Central memory CD8-positive, alpha-beta T cell (primary cell): ENCODE results near the gene AP3B1.

ENCODE experiments used
- ATAC-seq: fragments of 150-1000 bp; cut with Tn5 transposase; replicated peaks from 2 replicates; pipeline ENCODE4 v1.10.0; 2022; ENCODE audit warnings: mild to moderate bottlenecking, moderate FRiP score, moderate number of reproducible peaks; ENCODE audit not compliant: poor library complexity, severe bottlenecking; ENCODE audit errors: extremely low read depth
- DNase-seq, 2 donors: peaks; one replicate each; pipeline ENCODE4 v3.0.0; 2021; ENCODE audit warnings: low spot score in 2 of 2
- H3K27ac Mint-ChIP-seq: one replicate; pipeline ENCODE4 v1.8.0; 2022; ENCODE audit warnings: low read depth, mild to moderate bottlenecking, moderate library complexity, mixed read lengths
- H3K27me3 Mint-ChIP-seq: one replicate; pipeline ENCODE4 v1.8.0; 2022; ENCODE audit warnings: mixed read lengths
- H3K36me3 Mint-ChIP-seq: one replicate; pipeline ENCODE4 v1.8.0; 2022; ENCODE audit warnings: mild to moderate bottlenecking, moderate library complexity, mixed read lengths; ENCODE audit not compliant: insufficient read depth
- H3K4me1 Mint-ChIP-seq: one replicate; pipeline ENCODE4 v1.8.0; 2022; ENCODE audit warnings: mixed read lengths
- H3K4me3 Mint-ChIP-seq: one replicate; pipeline ENCODE4 v1.8.0; 2022; ENCODE audit warnings: mild to moderate bottlenecking, moderate library complexity, mixed read lengths
- H3K9me3 Mint-ChIP-seq: one replicate; pipeline ENCODE4 v1.8.0; 2022; ENCODE audit warnings: mixed read lengths

AP3B1 gene

DNA sequence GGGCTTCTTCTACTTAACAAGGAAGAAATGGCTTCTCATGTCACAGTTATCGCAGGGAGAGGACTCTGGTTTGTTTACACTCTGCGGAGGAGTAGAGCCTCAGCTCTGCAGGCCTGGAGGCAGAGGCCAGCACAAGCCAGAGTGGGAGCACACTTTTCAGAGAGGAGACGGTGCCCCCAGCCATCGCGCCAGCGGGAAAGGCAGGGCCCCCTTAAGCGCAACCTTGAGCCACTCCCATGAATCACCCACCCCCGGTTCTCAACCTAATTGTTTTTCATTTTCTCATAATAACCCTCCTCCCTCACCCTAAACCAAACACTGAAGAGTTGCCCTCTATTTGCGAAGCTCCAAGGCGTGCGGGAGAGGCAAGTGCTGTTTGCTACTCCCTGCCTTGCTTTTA, 309.9 kb downstream of the AP3B1 start:
- no peak for DNase-seq
- Mint-ChIP-seq H3K4me3 (no peak overlapping the region), H3K27ac (no peak overlapping the region)

DNA sequence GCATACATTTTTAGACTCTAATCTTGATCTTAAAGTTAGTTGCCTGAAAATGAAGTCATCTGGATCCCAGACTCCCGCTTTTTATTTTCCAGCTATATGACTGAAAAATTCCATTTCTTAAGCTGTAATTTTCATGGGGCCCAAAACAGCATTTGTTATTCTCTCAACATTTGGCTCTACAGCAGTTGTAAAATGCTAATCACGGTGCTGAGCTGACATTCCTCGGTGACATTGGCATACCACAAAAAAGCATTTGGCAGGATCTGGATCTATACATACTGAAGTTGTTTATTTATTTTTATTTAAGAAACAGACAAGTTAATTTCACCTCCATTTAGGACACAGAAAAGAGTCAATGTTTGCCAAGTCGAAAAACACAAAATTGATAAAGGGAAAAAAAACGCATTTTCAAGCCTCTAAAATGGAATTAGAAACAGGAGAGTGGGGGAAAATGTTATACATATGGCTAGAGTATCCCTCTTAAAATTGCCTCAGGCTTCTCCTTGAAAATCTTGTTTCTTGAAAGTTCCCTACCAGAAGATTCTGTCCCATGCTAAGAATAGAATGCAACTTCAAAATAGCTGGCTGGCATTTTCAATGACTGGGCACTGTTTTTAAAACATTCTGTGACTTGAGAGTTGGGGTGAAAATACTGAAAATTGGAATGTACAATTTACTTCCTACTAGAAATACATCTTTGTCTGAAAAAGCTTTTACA, 310.9 kb downstream of the AP3B1 start:
- H3K27me3 Mint-ChIP-seq, result peaks cover 20% of the 10 kb centered on the region
- H3K9me3 Mint-ChIP-seq, result no peaks in the 10 kb centered on the region
- no peaks in the 10 kb centered on the region for H3K4me1 Mint-ChIP-seq
- no peak overlapping the region for H3K4me3 Mint-ChIP-seq
- ATAC-seq, result no peak
- no peak for DNase-seq
- peaks cover 6% of the 10 kb centered on the region for H3K36me3 Mint-ChIP-seq
- H3K27ac Mint-ChIP-seq, result no peak overlapping the region

More for the DNA sequence above, 309.9 kb downstream of the AP3B1 start:
- peaks cover 8% of the 10 kb centered on the region for H3K36me3 Mint-ChIP-seq
- peaks cover 11% of the 10 kb centered on the region for H3K27me3 Mint-ChIP-seq
- no peak for ATAC-seq
- H3K4me1 Mint-ChIP-seq, result no peaks in the 10 kb centered on the region
- no peaks in the 10 kb centered on the region for H3K9me3 Mint-ChIP-seq

DNA sequence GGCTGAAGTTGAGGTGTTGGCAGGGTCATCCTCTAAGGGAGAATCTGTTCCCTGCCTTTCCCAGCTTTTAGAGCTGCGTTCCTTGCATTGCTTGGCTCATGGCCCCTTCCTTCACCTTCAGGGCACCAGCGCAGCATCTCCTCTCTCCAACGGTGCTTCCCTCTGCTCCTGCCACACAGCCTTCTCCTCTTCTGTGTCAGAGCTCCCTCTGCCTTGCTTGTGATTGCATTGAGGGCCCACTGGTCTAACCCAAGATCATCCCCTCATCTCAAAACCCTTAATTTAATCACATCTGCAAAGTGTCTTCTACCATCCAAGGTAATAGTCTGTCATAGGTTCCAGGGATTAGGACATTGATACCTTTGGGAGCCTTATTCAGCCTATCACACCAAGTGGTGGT, 312.7 kb downstream of the AP3B1 start:
- Mint-ChIP-seq H3K4me1 (no peaks in the 10 kb centered on the region), H3K9me3 (no peaks in the 10 kb centered on the region), H3K36me3 (peaks cover 6% of the 10 kb centered on the region), H3K4me3 (no peak overlapping the region), H3K27ac (no peak overlapping the region), H3K27me3 (peaks cover 39% of the 10 kb centered on the region)
- no peak for ATAC-seq
- DNase-seq, result no peak

DNA sequence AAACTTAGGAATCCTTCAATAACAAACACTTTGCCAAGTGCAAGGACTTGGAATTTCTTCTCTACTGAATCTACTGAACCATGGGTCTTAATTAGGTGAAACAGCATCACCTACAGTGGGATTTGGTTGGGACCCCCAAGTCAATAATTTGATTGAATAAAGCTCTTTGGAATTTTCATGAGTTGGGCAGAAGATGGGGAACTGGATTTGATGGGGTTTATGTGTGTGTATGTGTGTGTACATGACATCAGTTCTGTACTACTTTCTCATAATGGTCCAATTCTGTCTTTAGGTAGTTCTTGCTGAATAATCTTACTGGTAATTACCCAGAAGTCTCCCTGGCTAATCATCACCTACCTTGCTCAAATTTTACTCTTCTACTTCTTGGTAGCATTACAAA, 319.9 kb downstream of the AP3B1 start:
- ATAC-seq (no peak), DNase-seq (no peak)
- peaks cover 95% of the 10 kb centered on the region for H3K27me3 Mint-ChIP-seq
- no peaks in the 10 kb centered on the region for H3K9me3 Mint-ChIP-seq
- H3K4me1 Mint-ChIP-seq, result peaks cover 12% of the 10 kb centered on the region
- peaks cover 3% of the 10 kb centered on the region for H3K36me3 Mint-ChIP-seq
- no peak overlapping the region for H3K4me3 Mint-ChIP-seq
- H3K27ac Mint-ChIP-seq, result no peak overlapping the region

DNA sequence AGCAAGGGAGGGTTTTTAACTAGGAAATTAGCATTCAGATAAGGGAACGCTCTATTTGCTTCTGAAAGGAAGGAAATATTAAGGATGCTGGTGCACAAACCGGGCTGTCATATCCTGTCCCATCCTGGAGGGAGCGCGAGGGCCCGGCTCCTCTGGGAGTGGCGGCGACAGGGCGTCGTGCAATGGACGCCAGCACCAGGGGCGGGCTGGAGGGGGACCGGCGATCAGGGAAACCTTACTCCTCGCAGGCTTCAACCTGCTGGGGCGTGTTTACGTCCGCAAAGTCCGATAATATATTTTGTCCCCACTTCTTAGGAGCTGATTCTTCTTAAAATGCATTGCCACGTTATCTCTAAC, 321.3 kb downstream of the AP3B1 start:
- ATAC-seq, result no peak
- H3K4me1 Mint-ChIP-seq, result peaks cover 12% of the 10 kb centered on the region
- H3K4me3 Mint-ChIP-seq, result peak overlapping the region; percentile 62

DNA sequence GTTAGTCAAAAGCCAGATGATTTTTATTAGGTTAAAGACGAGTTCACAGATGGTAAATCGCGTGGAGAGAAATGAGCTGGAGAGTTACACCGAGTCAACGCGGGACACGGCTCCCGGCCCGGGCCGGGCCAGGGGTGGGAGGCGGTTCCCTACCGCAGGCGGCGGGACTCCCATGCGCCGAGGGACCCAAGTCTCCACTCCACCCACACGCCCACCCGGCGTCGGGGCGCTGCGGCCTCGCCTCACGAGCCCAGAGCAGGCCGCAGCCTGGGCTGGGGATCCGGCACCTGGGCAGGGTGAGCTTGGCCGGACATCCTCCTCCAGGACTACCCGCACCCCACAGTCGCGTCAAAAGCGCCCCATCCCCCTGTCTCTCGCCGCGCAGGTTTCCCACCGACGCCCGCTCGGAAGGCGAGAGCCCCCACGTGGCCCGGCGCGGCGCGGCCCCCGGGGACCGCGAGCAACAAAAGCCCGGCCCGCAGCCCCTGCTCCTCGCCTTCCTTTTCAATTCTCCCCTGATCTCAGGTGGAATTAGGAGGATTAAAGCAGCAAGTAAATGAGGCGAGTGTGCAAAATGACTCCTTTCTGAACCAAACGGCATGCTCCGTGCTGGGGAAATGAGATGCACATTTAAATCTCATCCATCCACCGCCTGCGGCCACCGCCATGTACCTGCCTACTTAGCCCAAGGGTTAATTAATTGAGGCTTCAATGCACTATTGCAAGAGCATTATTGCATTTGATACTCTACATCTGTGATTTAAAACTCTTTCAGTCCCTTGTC, 321.8 kb downstream of the AP3B1 start:
- no peak for DNase-seq
- H3K4me3 Mint-ChIP-seq, result peak overlapping the region; percentile 62
- ATAC-seq, result no peak
- H3K4me1 Mint-ChIP-seq, result peaks cover 12% of the 10 kb centered on the region
- H3K36me3 Mint-ChIP-seq, result peaks cover 3% of the 10 kb centered on the region
- H3K27ac Mint-ChIP-seq, result no peak overlapping the region
- peaks cover 95% of the 10 kb centered on the region for H3K27me3 Mint-ChIP-seq
- H3K9me3 Mint-ChIP-seq, result no peaks in the 10 kb centered on the region

More for the DNA sequence above, 321.3 kb downstream of the AP3B1 start:
- no peak for DNase-seq
- H3K27me3 Mint-ChIP-seq, result peaks cover 95% of the 10 kb centered on the region
- H3K36me3 Mint-ChIP-seq, result peaks cover 3% of the 10 kb centered on the region
- no peaks in the 10 kb centered on the region for H3K9me3 Mint-ChIP-seq
- no peak overlapping the region for H3K27ac Mint-ChIP-seq

DNA sequence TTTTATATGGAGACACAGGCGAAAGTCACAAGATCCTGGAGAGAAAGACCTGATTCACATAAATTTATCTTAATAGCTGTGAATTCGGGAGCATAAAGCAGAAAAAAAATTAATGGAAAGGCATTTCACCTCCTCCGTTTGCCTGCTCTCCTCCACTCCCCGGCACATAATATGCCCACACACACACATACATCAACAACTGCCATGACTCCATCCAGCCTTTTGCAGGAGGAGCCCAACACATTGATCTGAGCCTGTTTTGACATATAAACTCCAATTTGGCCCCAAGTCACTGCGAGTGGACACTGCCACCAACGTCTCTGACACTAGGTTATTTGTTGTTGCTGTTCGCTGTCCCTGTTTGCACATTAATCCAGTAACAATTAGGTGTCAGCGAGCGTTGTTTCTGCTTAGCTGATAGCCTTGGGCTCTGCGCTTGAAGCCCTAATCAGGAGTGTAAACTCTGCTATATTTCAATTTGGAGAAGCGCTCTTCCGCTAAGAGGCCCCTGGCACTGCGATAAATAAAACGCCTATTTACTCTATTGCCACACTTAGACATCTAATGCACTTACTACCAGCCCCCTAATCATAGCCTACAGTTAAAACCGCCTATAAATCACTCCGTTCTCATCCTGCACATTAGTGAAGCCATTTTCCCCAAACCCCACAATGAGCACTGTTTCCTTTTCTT, 322.6 kb downstream of the AP3B1 start:
- DNase-seq (no peak), ATAC-seq (no peak)
- Mint-ChIP-seq H3K9me3 (no peaks in the 10 kb centered on the region), H3K27me3 (peaks cover 90% of the 10 kb centered on the region), H3K4me1 (peaks cover 12% of the 10 kb centered on the region), H3K36me3 (peaks cover 3% of the 10 kb centered on the region), H3K27ac (no peak overlapping the region), H3K4me3 (no peak overlapping the region)

DNA sequence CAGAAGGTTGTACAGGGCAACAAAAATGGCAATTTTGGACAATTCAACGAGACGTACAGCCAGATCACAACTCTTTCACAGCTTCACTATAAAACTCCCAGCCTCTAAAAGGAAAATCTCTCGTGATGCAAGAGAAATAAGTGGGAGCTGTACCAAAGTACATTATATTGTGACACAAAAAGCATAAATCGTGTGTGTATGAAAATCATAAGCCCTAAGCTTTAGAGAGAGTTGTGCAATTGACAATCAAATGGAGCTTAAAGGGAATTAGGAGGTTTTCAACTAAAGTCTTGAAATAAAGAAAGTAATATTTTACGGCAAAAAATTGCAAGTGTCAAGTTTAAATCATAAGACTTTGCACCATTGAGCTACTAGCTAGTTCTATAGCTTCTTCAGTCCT, 323.6 kb downstream of the AP3B1 start:
- no peak overlapping the region for H3K4me3 Mint-ChIP-seq
- no peak overlapping the region for H3K27ac Mint-ChIP-seq
- DNase-seq (no peak), ATAC-seq (no peak)
- peaks cover 1% of the 10 kb centered on the region for H3K36me3 Mint-ChIP-seq
- H3K4me1 Mint-ChIP-seq, result peaks cover 12% of the 10 kb centered on the region
- peaks cover 87% of the 10 kb centered on the region for H3K27me3 Mint-ChIP-seq
- no peaks in the 10 kb centered on the region for H3K9me3 Mint-ChIP-seq

DNA sequence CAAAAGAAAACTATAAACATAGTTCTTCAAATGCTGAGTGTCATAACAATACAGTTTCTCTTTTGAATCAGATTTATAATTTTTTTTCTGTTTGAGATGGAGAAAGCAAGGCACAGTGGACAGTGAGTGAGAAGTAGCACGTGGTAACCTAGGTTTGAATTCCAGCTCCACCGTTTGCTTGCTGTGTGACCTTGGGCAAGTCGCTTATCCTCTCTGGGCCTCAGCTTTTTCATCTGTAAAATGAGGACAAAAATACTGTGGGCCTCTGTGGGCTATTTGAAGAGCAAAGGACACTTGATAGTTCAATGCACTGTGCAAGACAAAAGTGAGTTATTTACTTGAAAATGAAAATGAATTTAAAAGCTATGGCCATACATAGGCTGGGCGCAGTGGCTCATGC, 330.7 kb downstream of the AP3B1 start:
- Mint-ChIP-seq H3K27ac (no peak overlapping the region), H3K36me3 (no peaks in the 10 kb centered on the region), H3K4me3 (no peak overlapping the region), H3K27me3 (peaks cover 60% of the 10 kb centered on the region), H3K4me1 (peaks cover 13% of the 10 kb centered on the region), H3K9me3 (no peaks in the 10 kb centered on the region)
- DNase-seq (no peak), ATAC-seq (no peak)

DNA sequence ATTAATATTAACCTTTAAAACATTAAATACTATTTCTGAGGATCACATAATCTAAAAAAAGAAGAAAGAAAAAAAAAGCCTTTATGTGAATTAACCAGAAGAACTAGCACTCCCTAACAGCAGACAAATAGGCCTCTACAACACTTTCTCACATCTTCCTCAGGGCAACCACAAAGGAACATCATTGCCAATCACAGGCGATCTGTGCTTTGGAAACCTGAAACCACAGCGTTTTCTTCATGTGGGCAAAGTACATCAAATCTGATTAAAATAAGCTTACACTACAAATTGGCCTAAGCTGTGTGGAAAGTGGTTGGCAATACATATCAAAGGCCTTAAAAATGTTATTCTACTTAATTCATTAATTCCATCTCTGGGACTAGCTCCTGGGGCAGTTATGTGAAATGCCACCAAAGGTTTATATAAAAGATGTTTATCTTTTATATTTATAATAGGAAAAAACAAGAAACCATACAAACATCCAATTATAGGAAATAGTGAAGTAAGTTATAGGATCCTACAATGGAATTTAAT, 333.6 kb downstream of the AP3B1 start:
- Mint-ChIP-seq H3K4me1 (peaks cover 13% of the 10 kb centered on the region), H3K27ac (no peak overlapping the region), H3K36me3 (no peaks in the 10 kb centered on the region), H3K27me3 (peaks cover 51% of the 10 kb centered on the region), H3K4me3 (no peak overlapping the region), H3K9me3 (no peaks in the 10 kb centered on the region)
- ATAC-seq (peak; percentile 49), DNase-seq (no peak)

DNA sequence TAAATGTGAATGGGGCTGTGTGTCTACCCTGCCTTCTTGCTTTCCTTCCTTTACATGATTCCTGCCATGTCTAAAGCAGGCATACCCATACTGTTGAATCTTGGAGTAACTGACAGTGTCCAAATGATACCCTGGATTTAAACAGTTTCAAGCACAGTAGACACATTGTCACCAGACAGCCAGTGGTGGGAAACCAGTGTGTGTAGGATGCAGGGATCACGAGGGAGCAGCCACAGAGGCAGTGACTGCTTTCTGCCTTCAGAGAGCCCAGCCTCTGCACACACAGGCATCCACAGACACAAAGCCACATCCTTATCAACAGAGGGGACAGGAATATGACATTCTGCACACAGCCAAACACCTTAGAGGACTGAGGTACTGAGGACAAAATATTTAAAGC, 334.2 kb downstream of the AP3B1 start:
- DNase-seq (no peak), ATAC-seq (peak; percentile 28)
- Mint-ChIP-seq H3K4me1 (peaks cover 13% of the 10 kb centered on the region), H3K9me3 (no peaks in the 10 kb centered on the region), H3K4me3 (no peak overlapping the region), H3K27ac (no peak overlapping the region), H3K27me3 (peaks cover 51% of the 10 kb centered on the region), H3K36me3 (no peaks in the 10 kb centered on the region)

DNA sequence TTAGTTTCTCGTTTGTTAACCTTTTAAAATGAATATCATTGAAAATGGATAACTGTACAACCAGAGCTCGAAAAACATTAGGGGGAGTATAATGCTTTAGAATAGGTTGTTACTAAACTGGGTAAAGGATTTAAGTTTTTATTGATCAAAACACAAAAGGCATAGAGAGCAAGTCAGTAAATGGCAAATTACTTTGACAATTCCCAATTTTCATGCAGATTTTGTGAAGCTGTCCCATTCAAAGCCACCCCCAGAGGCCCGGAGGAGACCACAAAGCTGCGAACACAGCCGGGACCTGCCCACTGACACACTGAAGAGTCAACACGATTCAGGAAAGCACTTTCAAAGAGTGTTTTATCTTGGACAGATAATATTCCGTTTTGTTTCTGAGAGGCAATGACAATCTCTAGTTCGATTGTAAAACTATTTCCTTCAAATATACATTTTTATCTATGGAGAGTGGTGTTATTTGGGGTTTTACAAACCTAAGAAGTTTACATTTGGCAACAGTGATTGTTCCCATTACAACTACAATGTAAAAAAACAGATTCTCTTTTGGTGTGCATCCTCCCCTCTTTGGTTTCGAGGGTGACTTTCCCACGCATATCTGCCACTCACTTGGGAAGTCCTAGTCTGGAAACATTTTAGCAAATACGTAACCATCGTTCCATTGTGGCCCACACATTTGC, 335.7 kb downstream of the AP3B1 start:
- no peak for ATAC-seq
- H3K36me3 Mint-ChIP-seq, result no peaks in the 10 kb centered on the region
- peaks cover 51% of the 10 kb centered on the region for H3K27me3 Mint-ChIP-seq

More for the DNA sequence above, 335.7 kb downstream of the AP3B1 start:
- Mint-ChIP-seq H3K4me1 (peaks cover 13% of the 10 kb centered on the region), H3K4me3 (no peak overlapping the region), H3K27ac (no peak overlapping the region), H3K9me3 (no peaks in the 10 kb centered on the region)
- DNase-seq, result no peak
